Heart left ventricle (tissue), 16 donors: Measurements from ENCODE around the gene GLRA1. TPM values are rescaled to one million over a fixed set of nuclear protein-coding genes. Genes with fewer than 3 reads are reported as not detected.

ENCODE experiments used
- ATAC-seq, 4 donors: fragments of 200-7000 bp; cut with Tn5 transposase; one replicate each; pipeline ENCODE4 v1.9.1; 2020 to 2022; ENCODE audit warnings: moderate library complexity in 4 of 4, mild to moderate bottlenecking in 3 of 4, moderate number of reproducible peaks in 1 of 4
- DNase-seq, 5 donors: peaks; one replicate each; pipeline ENCODE4 v3.0.0-alpha.2; 2020
- H3K27ac ChIP-seq, 12 donors: fragments of 200-600 bp; sonication (generic) in 4 of 12; one replicate each; pipeline versions ENCODE4 v1.5.0 to v1.8.0; 2016 to 2022; ENCODE audit warnings: mild to moderate bottlenecking in 2 of 12
- H3K27me3 ChIP-seq, 9 donors: fragments of 200-600 bp; sonication (generic) in 2 of 9; one replicate each; pipeline versions ENCODE4 v1.5.1 to v1.8.0; 2016 to 2022; ENCODE audit warnings: mild to moderate bottlenecking in 3 of 9
- H3K36me3 ChIP-seq, 9 donors: fragments of 200-600 bp; sonication (generic) in 2 of 9; one replicate each; pipeline versions ENCODE4 v1.5.0 to v1.8.0; 2018 to 2022; ENCODE audit warnings: mild to moderate bottlenecking in 2 of 9
- H3K4me1 ChIP-seq, 12 donors: fragments of 200-600 bp; sonication (generic) in 4 of 12; one replicate each; pipeline versions ENCODE4 v1.5.0 to v1.8.0; 2016 to 2022; ENCODE audit warnings: mild to moderate bottlenecking in 3 of 12
- H3K4me3 ChIP-seq, 12 donors: fragments of 200-600 bp; sonication (generic) in 4 of 12; one replicate each; pipeline versions ENCODE4 v1.5.0 to v1.8.0; 2017 to 2022; ENCODE audit warnings: mild to moderate bottlenecking in 9 of 12, moderate library complexity in 4 of 12
- H3K9me3 ChIP-seq, 12 donors: fragments of 200-600 bp; sonication (generic) in 4 of 12; one replicate each; pipeline versions ENCODE4 v1.5.0 to v1.8.0; 2016 to 2022; ENCODE audit warnings: mild to moderate bottlenecking in 1 of 12
- CTCF ChIP-seq, 12 donors: fragments of 200-600 bp; sonication (generic) in 4 of 12; IDR thresholded peaks; one replicate each; pipeline versions ENCODE4 v1.5.0 to v1.8.0; 2018 to 2022; ENCODE audit warnings: antibody characterized with exemption in 12 of 12, mild to moderate bottlenecking in 5 of 12
- POLR2A ChIP-seq, 2 donors: fragments of 450-650 bp; IDR thresholded peaks; one replicate each; pipeline ENCODE4 v1.6.1; 2017; ENCODE audit warnings: antibody characterized with exemption in 2 of 2, mild to moderate bottlenecking in 2 of 2, moderate library complexity in 2 of 2
- WGBS, 4 donors: extraction: QIAGEN DNeasy Blood & Tissue Kit in 2 of 4; methylation state at CpG; one replicate each; pipeline versions ENCODE4 v1.1.5 to v1.1.7; 2013 to 2018; 5-methylcytosine and 5-hydroxymethylcytosine counted together
- intact Hi-C, 10 donors: fragments of 100-400 bp; cut with DNase I; formaldehyde crosslinking; loops; one replicate each; pipeline versions ENCODE4 v1.11.1 to v1.14.2; 2022
- polyA plus RNA-seq, 2 donors: library from polyadenylated mRNA; stranded (reverse); fragments of 200-250 nt; gene quantifications; one replicate each; pipeline ENCODE4 v1.2.3, GENCODE V29; 2013
- total RNA-seq, 9 donors: library from RNA; depleted of rRNA in 2 of 9; stranded (reverse); fragments of >200 nt in 2 of 9; fragmentation: NEBNext Ultra II Directional in 3 of 9; extraction: Animal tissue kit (Norgen Biotek cat#: 25700) in 3 of 9; gene quantifications; one replicate each; pipeline versions ENCODE4 v1.1.0 to v1.2.4, GENCODE V29; 2016 to 2023
- donor health status: ischemic (EF 13 %, LVEDD 7.1; RV severe dilation, severe dysfunction).
- donor health status: healthy with polysubstance abuse.
- donor health status: DM: no; HTN: yes; CAD: no.
- donor health status: DM: no; HTN: no; CAD: no.
- donor health status: ischemic (EF 25% LVEDD 6.9; RV normal size, moderate dysfunction).
- donor health status: ischemic (EF 25% LVEDD 5.7; RV mildly dilated, moderate dysfunction).
- donor health status: healthy.
- donor health status: DM: yes; HTN: yes; CAD: no.
- donor health status: ischemic (EF 35%, LVEDD 5.7; RV mildly dilated, moderate dysfunction).
- donor health status: nonischemic (EF 11% LVEDD 7.7; RV severe dilation, severe dysfunction).
- donor health status: DM: yes; HTN: yes; CAD: no.
- donor health status: PGD.
- donor health status: ischemic (EF 29% LVEDD 5.4; RV normal size, mild dysfunction).
- donor health status: nonischemic (EF 23%, LVEDD 6.1; RV moderate dilation, normal function).

The GLRA1 gene
- total and polyA plus RNA-seq, 11 donors, result not detected

DNA sequence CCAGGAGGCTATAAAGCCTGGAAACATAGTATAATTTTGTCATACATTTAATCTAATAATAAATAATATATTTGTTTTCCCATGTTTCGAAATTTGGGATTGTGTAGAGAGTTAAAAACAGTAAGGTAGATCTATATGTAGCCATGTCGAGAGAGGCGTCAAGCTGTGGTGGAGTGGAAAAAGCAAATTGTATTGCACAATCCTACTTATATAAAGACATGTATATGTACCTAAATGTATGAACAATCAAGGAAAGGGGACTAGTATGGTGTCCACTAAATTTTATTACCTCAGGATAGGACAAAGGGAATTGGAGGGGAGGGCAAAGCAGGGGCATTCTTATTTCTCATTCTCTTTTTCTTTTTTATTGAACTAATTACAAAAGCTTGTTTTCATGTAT, 52.0 kb downstream of the GLRA1 start:
- no peaks in the 10 kb centered on the region for H3K4me1 ChIP-seq
- DNase-seq (no peak), ATAC-seq (no peak)
- no peak overlapping the region for H3K4me3 ChIP-seq
- 89 to 94% (median 93%) methylated on average over 3 of the region's 3 CpGs for WGBS, 4 donors
- TF ChIP-seq POLR2A (IDR thresholded peaks at IDR 0.05) (no peak), CTCF (IDR thresholded peaks at IDR 0.05) (no peak)
- H3K27ac ChIP-seq, result no peak overlapping the region
- H3K27me3 ChIP-seq, result no peaks in the 10 kb centered on the region
- intact Hi-C loops, result no loop called here
- H3K9me3 ChIP-seq, result peaks cover 0 to 11% (median 0%) of the 10 kb centered on the region in 12 donors
- no peaks in the 10 kb centered on the region for H3K36me3 ChIP-seq

DNA sequence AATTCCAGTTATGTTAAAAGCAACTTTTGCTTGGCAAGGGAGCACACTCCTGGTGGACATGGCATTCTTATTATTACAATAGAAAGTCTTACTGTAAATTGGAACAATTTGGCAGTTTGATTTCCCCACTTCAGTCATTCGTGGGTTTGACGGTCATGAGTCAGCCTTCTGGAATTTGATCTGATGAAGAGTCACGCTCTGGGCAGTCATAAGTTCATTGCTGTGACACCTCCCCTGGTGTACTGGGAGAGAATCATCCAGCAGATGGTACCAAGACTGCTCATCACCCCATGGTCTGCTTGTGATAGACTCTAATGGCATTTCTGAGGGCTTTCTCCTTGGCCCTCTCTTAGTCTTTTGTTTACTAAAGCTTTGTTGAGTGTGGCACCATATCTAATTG, 53.8 kb downstream of the GLRA1 start:
- H3K4me3 ChIP-seq, result no peak overlapping the region
- WGBS, 4 donors, result 7 to 45% (median 42%) methylated on average over 3 of the region's 3 CpGs
- H3K36me3 ChIP-seq, result no peaks in the 10 kb centered on the region
- ATAC-seq, result no peak
- H3K27ac ChIP-seq, result no peak overlapping the region
- no peaks in the 10 kb centered on the region for H3K27me3 ChIP-seq
- intact Hi-C loops, result no loop called here
- no peaks in the 10 kb centered on the region for H3K4me1 ChIP-seq
- no peak for DNase-seq
- no peak for TF ChIP-seq POLR2A (IDR thresholded peaks at IDR 0.05)
- TF ChIP-seq CTCF (IDR thresholded peaks at IDR 0.05), result no peak
- no peaks in the 10 kb centered on the region for H3K9me3 ChIP-seq

- intact Hi-C loops, result no loop called here
- no peaks in the 10 kb centered on the region for H3K4me1 ChIP-seq
- no peak overlapping the region for H3K4me3 ChIP-seq
- H3K27me3 ChIP-seq, result no peaks in the 10 kb centered on the region
- ATAC-seq (no peak), DNase-seq (no peak)
- WGBS, 4 donors, result 78 to 86% (median 84%) methylated on average over 2 of the region's 2 CpGs
- TF ChIP-seq POLR2A (IDR thresholded peaks at IDR 0.05) (no peak), CTCF (IDR thresholded peaks at IDR 0.05) (no peak)
- H3K9me3 ChIP-seq, result no peaks in the 10 kb centered on the region
- H3K36me3 ChIP-seq, result no peaks in the 10 kb centered on the region
- H3K27ac ChIP-seq, result no peak overlapping the region
Measured at GRCh38 chr5:151870271-151870670, 54.4 kb downstream of the GLRA1 start.

DNA sequence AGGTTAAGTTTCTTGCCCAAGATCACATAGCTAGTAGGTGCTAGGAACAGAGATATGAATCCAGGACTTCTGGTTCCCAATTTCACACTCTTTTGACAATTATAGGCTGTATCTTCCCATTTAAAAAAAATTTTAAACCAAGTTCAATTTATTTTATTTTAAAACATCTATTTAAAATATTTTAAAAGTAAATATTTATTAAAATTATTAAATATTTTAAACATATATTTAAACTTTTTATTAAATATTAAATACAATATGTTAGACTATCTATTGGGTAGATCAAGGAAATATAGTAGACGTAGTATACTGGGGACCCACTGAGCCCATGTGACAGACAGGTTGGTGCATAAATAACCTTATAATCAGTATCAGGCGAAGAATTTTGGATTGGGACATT, 54.8 kb downstream of the GLRA1 start:
- Histone ChIP-seq H3K4me1 (no peaks in the 10 kb centered on the region), H3K27me3 (no peaks in the 10 kb centered on the region), H3K9me3 (no peaks in the 10 kb centered on the region), H3K36me3 (no peaks in the 10 kb centered on the region), H3K27ac (no peak overlapping the region), H3K4me3 (no peak overlapping the region)
- WGBS, 4 donors, result 77 to 85% (median 80%) methylated on average over 2 of the region's 2 CpGs
- DNase-seq (no peak), ATAC-seq (no peak)
- intact Hi-C loops, result no loop called here
- TF ChIP-seq CTCF (IDR thresholded peaks at IDR 0.05) (no peak), POLR2A (IDR thresholded peaks at IDR 0.05) (no peak)
